H1 (cell line): ENCODE measurements around the gene CEP192. TPM values are rescaled to one million over a fixed set of nuclear protein-coding genes. Genes with fewer than 3 reads are reported as not detected.

ENCODE experiments used
- CTCF ChIA-PET: fragments of 300-600 bp; sonication (Branson Sonifier 250); formaldehyde crosslinking; loops from one replicate; lab custom pipeline; 2021; ENCODE audit not compliant: partially characterized antibody; lab: Charles Lee
- POLR2A ChIA-PET: fragments of 300-600 bp; sonication (Branson Sonifier 250); formaldehyde crosslinking; loops from one replicate; lab custom pipeline; 2021; ENCODE audit warnings: inconsistent platforms; ENCODE audit not compliant: partially characterized antibody; lab: Charles Lee
- DNase-seq, 2 experiments: peaks; one replicate each; pipeline versions ENCODE4 v3.0.0 to v3.0.0-alpha.2; 2010 to 2022; ENCODE audit warnings: low spot score in 2 of 2, low read depth in 1 of 2, mixed read lengths in 1 of 2
- FAIRE-seq: peaks from 2 replicates; lab custom pipeline; 2011; peaks lifted over from hg19 to GRCh38; lab: Jason Lieb, UNC
- H2AFZ ChIP-seq: 2 replicates; pipeline ENCODE4 v1.8.1; 2012; ENCODE audit warnings: low read length, inconsistent platforms
- H2AK5ac ChIP-seq: 2 replicates; pipeline ENCODE4 v1.6.1; 2013; ENCODE audit warnings: low read depth, low read length
- H2BK120ac ChIP-seq: replicated peaks from 2 replicates; pipeline ENCODE3; 2013; ENCODE audit warnings: low read depth, low read length, inconsistent platforms
- H2BK12ac ChIP-seq: 2 replicates; pipeline ENCODE4 v1.6.1; 2013; ENCODE audit warnings: low read depth, low read length
- H2BK15ac ChIP-seq: 2 replicates; pipeline ENCODE4 v1.6.1; 2013; ENCODE audit warnings: low read length
- H2BK20ac ChIP-seq: 2 replicates; pipeline ENCODE4 v1.6.1; 2013; ENCODE audit warnings: low read length
- H2BK5ac ChIP-seq: 2 replicates; pipeline ENCODE4 v1.6.1; 2013; ENCODE audit warnings: low read depth, low read length
- H3K14ac ChIP-seq: 2 replicates; pipeline ENCODE4 v1.6.1; 2013; ENCODE audit warnings: inconsistent platforms; ENCODE audit not compliant: insufficient read length
- H3K18ac ChIP-seq: 2 replicates; pipeline ENCODE4 v1.6.1; 2013; ENCODE audit warnings: low read length; ENCODE audit errors: extremely low read depth
- H3K23ac ChIP-seq: 2 replicates; pipeline ENCODE4 v1.6.1; 2013; ENCODE audit warnings: inconsistent platforms; ENCODE audit not compliant: insufficient read length
- H3K23me2 ChIP-seq: 2 replicates; pipeline ENCODE4 v1.6.1; 2013; ENCODE audit warnings: low read depth, low read length
- H3K27ac ChIP-seq: 2 replicates; pipeline ENCODE4 v1.6.1; 2011; ENCODE audit warnings: low read depth, low read length, inconsistent platforms
- H3K27me3 ChIP-seq, 4 experiments: replicated peaks in 1 of 4; 1 replicate in 1 of 4; 2 replicates in 3 of 4; pipeline versions ENCODE4 v1.6.1 to v1.8.1; 2011 to 2013; ENCODE audit warnings: low read length in 3 of 4, mild to moderate bottlenecking in 3 of 4, inconsistent platforms in 2 of 4, mixed read lengths in 2 of 4, moderate library complexity in 1 of 4; ENCODE audit not compliant: control insufficient read depth in 3 of 4, insufficient read depth in 3 of 4; ENCODE audit errors: extremely low read depth in 1 of 4
- H3K36me3 ChIP-seq, 4 experiments: 2 replicates each; pipeline versions ENCODE4 v1.6.1 to v1.8.1; 2011 to 2013; ENCODE audit warnings: mild to moderate bottlenecking in 4 of 4, low read length in 3 of 4, moderate library complexity in 2 of 4, control low read depth in 1 of 4, inconsistent platforms in 1 of 4; ENCODE audit not compliant: insufficient read depth in 4 of 4, control insufficient read depth in 2 of 4
- H3K4ac ChIP-seq: replicated peaks from 2 replicates; pipeline ENCODE3; 2013; ENCODE audit warnings: low read length, low read depth, mixed read lengths, inconsistent platforms; ENCODE audit not compliant: insufficient read length
- H3K4me1 ChIP-seq, 4 experiments: replicated peaks in 1 of 4; 1 replicate in 1 of 4; 2 replicates in 3 of 4; pipeline versions ENCODE4 v1.6.1 to v1.8.1; 2011 to 2013; ENCODE audit warnings: low read length in 3 of 4, inconsistent platforms in 2 of 4, mixed read lengths in 1 of 4; ENCODE audit not compliant: insufficient read depth in 4 of 4, control insufficient read depth in 3 of 4
- H3K4me2 ChIP-seq, 2 experiments: 2 replicates each; pipeline versions ENCODE4 v1.6.1 to v1.8.1; 2011 to 2013; ENCODE audit warnings: low read depth in 2 of 2, low read length in 2 of 2, control low read depth in 1 of 2, inconsistent platforms in 1 of 2, mild to moderate bottlenecking in 1 of 2; ENCODE audit not compliant: insufficient read depth in 1 of 2
- H3K4me3 ChIP-seq, 4 experiments: fragments of 200-600, 300-600 bp in 1 of 4; sonication (generic), shearing (Covaris generic), sonication (Bioruptor Twin) in 1 of 4; 2 replicates each; pipeline versions ENCODE4 v1.5.1 to v1.8.1; 2011 to 2016; ENCODE audit warnings: low read length in 4 of 4, low read depth in 3 of 4, control low read depth in 2 of 4, inconsistent platforms in 2 of 4, mild to moderate bottlenecking in 2 of 4, mixed read lengths in 1 of 4, moderate library complexity in 1 of 4; ENCODE audit not compliant: insufficient read depth in 2 of 4; ENCODE audit errors: extremely low read depth in 1 of 4
- H3K56ac ChIP-seq: replicated peaks from 2 replicates; pipeline ENCODE3; 2013; ENCODE audit warnings: low read depth, mild to moderate bottlenecking, mixed read lengths, low read length, inconsistent platforms; ENCODE audit not compliant: insufficient read length
- H3K79me1 ChIP-seq: 2 replicates; pipeline ENCODE4 v1.6.1; 2013; ENCODE audit warnings: low read depth, low read length, control low read depth
- H3K79me2 ChIP-seq, 2 experiments: 2 replicates each; pipeline versions ENCODE4 v1.6.1 to v1.8.1; 2012 to 2013; ENCODE audit warnings: low read length in 2 of 2, mild to moderate bottlenecking in 2 of 2, inconsistent platforms in 1 of 2; ENCODE audit not compliant: insufficient read depth in 2 of 2, control insufficient read depth in 1 of 2
- H3K9ac ChIP-seq, 4 experiments: replicated peaks in 1 of 4; 1 replicate in 1 of 4; 2 replicates in 3 of 4; pipeline versions ENCODE4 v1.6.1 to v1.8.1; 2011 to 2013; ENCODE audit warnings: low read depth in 3 of 4, low read length in 3 of 4, control low read depth in 2 of 4, mild to moderate bottlenecking in 2 of 4, moderate library complexity in 2 of 4, inconsistent platforms in 1 of 4; ENCODE audit errors: extremely low read depth in 1 of 4
- H3K9me3 ChIP-seq, 2 experiments: 2 replicates each; pipeline versions ENCODE4 v1.6.1 to v1.8.1; 2012 to 2013; ENCODE audit warnings: mild to moderate bottlenecking in 2 of 2, moderate library complexity in 2 of 2, control low read depth in 1 of 2, inconsistent platforms in 1 of 2, low read depth in 1 of 2, low read length in 1 of 2, mixed read lengths in 1 of 2; ENCODE audit not compliant: insufficient read depth in 2 of 2
- H4K20me1 ChIP-seq, 2 experiments: replicated peaks in 1 of 2; 2 replicates each; pipeline versions ENCODE3 to v1.8.1; 2011 to 2013; ENCODE audit warnings: inconsistent platforms in 2 of 2, low read length in 2 of 2, mild to moderate bottlenecking in 1 of 2; ENCODE audit not compliant: insufficient read depth in 2 of 2, control insufficient read depth in 1 of 2
- H4K5ac ChIP-seq: 2 replicates; pipeline ENCODE4 v1.6.1; 2013; ENCODE audit warnings: low read length, low read depth, mixed read lengths, inconsistent platforms; ENCODE audit not compliant: insufficient read length
- H4K8ac ChIP-seq: 2 replicates; pipeline ENCODE4 v1.8.0; 2013; ENCODE audit warnings: mild to moderate bottlenecking, moderate library complexity, low read length, inconsistent platforms; ENCODE audit not compliant: insufficient read depth; ENCODE audit errors: extremely low read depth
- H4K91ac ChIP-seq: replicated peaks from 2 replicates; pipeline ENCODE3; 2013; ENCODE audit warnings: low read length, mixed read lengths, inconsistent platforms; ENCODE audit not compliant: insufficient read length
- BCL11A ChIP-seq, 2 experiments: IDR thresholded peaks; one replicate each; pipeline ENCODE4 v1.6.1; 2011; ENCODE audit warnings: low read depth in 2 of 2, low read length in 2 of 2, mild to moderate bottlenecking in 2 of 2
- EP300 ChIP-seq, 2 experiments: IDR thresholded peaks; 1 replicate in 1 of 2; 2 replicates in 1 of 2; pipeline ENCODE4 v1.6.1; 2011 to 2012; ENCODE audit warnings: low read depth in 2 of 2, low read length in 2 of 2, mild to moderate bottlenecking in 2 of 2, borderline replicate concordance in 1 of 2, inconsistent platforms in 1 of 2, moderate library complexity in 1 of 2
- SP1 ChIP-seq: IDR thresholded peaks from 2 replicates; pipeline ENCODE4 v1.6.1; 2011; ENCODE audit warnings: low read depth, low read length
- TBP ChIP-seq: IDR thresholded peaks from 2 replicates; pipeline ENCODE4 v1.6.1; 2011; ENCODE audit warnings: low read depth, low read length, improper control_type of control experiment
- WGBS, 2 experiments: shearing (Covaris generic) in 1 of 2; methylation state at CpG; one replicate each; pipeline versions ENCODE4 v1.1.6 to v1.1.7; 2013 to 2015; ENCODE audit warnings: low lambda C conversion rate in 2 of 2, mixed read lengths in 2 of 2, inconsistent platforms in 1 of 2, low coverage in 1 of 2, missing lambda C conversion rate in 1 of 2; ENCODE audit not compliant: insufficient replicate concordance in 2 of 2, insufficient coverage in 1 of 2, insufficient read length in 1 of 2; ENCODE audit errors: extremely low coverage in 1 of 2, missing lambda C conversion rate in 1 of 2; 5-methylcytosine and 5-hydroxymethylcytosine counted together
- polyA plus RNA-seq, 7 experiments: library from polyadenylated mRNA; depleted of rRNA in 3 of 7; stranded (reverse) in 5 of 7; unstranded in 2 of 7; fragments of >200 nt in 5 of 7; fragments of 200-250 nt in 2 of 7; gene quantifications; 1 replicate in 5 of 7; 2 replicates in 1 of 7; 4 replicates in 1 of 7; pipeline versions ENCODE4 v1.2.1 to v1.2.3, GENCODE V29; 2011 to 2013; ENCODE audit warnings: missing spikeins in 2 of 7, mixed read lengths in 2 of 7
- total RNA-seq: library from RNA; stranded (reverse); fragmentation: NEBNext Ultra II Directional; extraction: Animal tissue kit (Norgen Biotek cat#: 25700); gene quantifications from 2 replicates; pipeline ENCODE4 v1.2.1, GENCODE V29; 2021

Gene CEP192
- total and polyA plus RNA-seq, 2 of the 8 experiments (the other 6 are each of a cell fraction or from before 2014, with no cell fraction given) = 13.4 to 23.1 TPM

DNA sequence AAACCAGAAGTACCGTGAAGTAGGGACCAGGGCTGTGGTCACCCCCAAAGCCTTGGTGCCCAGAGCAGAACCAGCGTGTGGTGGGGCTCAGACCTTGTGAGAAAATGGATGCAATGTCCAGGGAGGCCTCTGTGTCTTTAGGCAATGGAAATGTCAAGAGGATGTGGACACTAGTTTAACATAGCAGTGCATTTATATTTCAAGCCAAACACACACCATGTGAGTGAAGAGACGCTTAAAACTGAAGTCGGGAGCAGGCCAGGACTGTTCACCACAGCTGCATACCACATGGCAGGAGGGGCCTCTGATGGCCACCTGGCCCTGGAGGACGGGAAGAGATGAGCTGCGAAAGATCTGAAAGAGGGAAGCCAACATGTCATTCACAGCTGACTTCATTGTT is 140.1 kb downstream of the CEP192 start:
- no peak overlapping the region for H2BK20ac ChIP-seq
- H3K27ac ChIP-seq = no peak overlapping the region
- no peak overlapping the region for H2BK12ac ChIP-seq
- no peak overlapping the region for H2BK5ac ChIP-seq
- H2AFZ ChIP-seq = no peak overlapping the region
- H4K91ac ChIP-seq = no peak overlapping the region
- WGBS, 2 experiments = 88% methylated on average over 6 of the region's 6 CpGs; no CpG with 5 or more reads in 1 of the 2 experiments
- no peak overlapping the region for H3K18ac ChIP-seq
- no peaks in the 10 kb centered on the region for H3K23me2 ChIP-seq
- H3K36me3 ChIP-seq = no peaks in the 10 kb centered on the region
- H3K9me3 ChIP-seq = peaks cover 7 to 10% of the 10 kb centered on the region in 2 experiments; a peak in 1 of 4 replicates
- no peak for FAIRE-seq
- H3K4ac ChIP-seq = no peak overlapping the region
- no peak overlapping the region for H3K56ac ChIP-seq
- H2BK15ac ChIP-seq = no peak overlapping the region
- no peak overlapping the region for H3K4me2 ChIP-seq
- no peak overlapping the region for H4K5ac ChIP-seq
- no peak overlapping the region for H4K8ac ChIP-seq
- H3K79me2 ChIP-seq = no peaks in the 10 kb centered on the region
- H3K9ac ChIP-seq = no peak overlapping the region
- H2BK120ac ChIP-seq = no peak overlapping the region
- H3K27me3 ChIP-seq = no peaks in the 10 kb centered on the region; a peak in 1 of 7 replicates
- no peak overlapping the region for H3K23ac ChIP-seq
- no peak for TF ChIP-seq EP300 (IDR thresholded peaks at IDR 0.05; ENCODE audit: borderline replicate concordance in 1 of 2, low read depth in 2 of 2, low read length in 2 of 2)
- TF ChIP-seq TBP = no peak
- TF ChIP-seq BCL11A (IDR thresholded peaks at IDR 0.05; ENCODE audit: low read depth in 2 of 2, low read length in 2 of 2) = no peak
- TF ChIP-seq SP1 = no peak
- TF ChIP-seq, all 59 proteins: peak for 0
- Histone ChIP-seq H3K79me1 (no peaks in the 10 kb centered on the region), H3K4me3 (no peak overlapping the region), H3K14ac (no peak overlapping the region), H4K20me1 (peaks cover 0 to 2% of the 10 kb centered on the region in 2 experiments), H2AK5ac (no peak overlapping the region), H3K4me1 (no peaks in the 10 kb centered on the region; a peak in 1 of 7 replicates)
- DNase-seq = no peak
- CTCF ChIA-PET = no interaction called here
- POLR2A ChIA-PET = no interaction called here
